HG02885 (cell line): ENCODE measurements around the gene RNF34.

Source experiments
- ATAC-seq: cut with Tn5 transposase; IDR thresholded peaks from one replicate; pipeline ENCODE4 v1.9.1; 2021; ENCODE audit warnings: mild to moderate bottlenecking; ENCODE audit not compliant: unreplicated experiment, poor library complexity

RNF34 gene

DNA sequence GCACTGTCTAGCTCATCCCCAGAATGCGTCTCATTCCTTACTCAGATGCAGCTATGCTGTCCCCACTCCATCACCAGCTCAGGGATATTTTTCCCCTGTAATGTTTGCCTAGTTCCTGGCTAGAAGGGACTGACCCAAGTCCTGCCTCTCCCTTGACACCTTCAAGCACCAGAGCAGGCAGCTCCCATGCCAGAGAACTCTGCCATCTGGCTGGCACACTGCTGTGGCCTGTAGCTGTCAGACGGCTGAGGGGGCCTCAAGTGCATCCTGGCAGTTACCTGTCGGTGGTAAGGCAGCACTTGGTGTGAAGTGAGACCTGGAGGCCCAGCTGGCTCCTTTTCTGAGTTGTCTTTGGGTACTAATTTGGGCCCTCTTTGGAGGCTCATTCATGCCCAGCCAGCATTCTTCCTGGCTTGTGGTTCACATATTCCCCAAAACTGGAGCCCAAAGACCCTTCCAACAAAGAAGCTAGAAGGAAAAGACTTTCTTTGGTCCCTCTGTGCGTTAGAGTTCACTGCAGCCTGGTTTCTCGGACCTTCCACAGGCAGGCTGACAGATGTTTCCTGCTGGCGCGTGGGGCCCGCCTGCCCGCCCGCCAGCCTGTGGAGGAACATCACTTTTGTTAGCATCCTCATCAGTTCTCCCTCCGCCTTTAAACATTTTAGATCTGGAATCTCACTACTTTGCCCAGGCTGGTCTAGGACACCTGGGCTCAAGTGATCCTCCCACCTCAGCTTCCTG is 33.0 kb downstream of the RNF34 start:
- no peak for ATAC-seq

GRCh38 chr12:121436706-121437105 is 36.8 kb downstream of the RNF34 start:
- ATAC-seq: no peak

GRCh38 chr12:121438905-121439304 is 39.0 kb downstream of the RNF34 start:
- ATAC-seq: no peak

DNA sequence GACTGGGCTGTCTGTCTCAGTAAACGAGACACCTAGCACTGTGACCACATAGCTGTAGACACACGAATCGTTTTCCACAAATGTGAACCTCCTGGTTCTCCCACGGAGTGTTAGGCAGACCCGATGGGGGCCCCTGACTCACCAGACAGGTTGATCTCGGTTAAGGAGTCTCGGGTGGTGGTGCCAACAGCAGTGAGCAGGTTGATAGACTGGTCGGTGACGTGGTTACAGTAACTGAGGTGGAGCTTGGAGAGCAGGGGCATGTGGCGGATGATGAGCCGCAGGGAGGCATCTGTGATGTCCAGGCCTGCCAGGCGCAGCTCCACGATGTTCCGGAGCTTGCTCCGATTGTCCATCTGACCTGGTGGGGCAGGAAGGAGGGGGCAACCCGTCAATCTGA is 39.8 kb downstream of the RNF34 start:
- ATAC-seq: no peak

DNA sequence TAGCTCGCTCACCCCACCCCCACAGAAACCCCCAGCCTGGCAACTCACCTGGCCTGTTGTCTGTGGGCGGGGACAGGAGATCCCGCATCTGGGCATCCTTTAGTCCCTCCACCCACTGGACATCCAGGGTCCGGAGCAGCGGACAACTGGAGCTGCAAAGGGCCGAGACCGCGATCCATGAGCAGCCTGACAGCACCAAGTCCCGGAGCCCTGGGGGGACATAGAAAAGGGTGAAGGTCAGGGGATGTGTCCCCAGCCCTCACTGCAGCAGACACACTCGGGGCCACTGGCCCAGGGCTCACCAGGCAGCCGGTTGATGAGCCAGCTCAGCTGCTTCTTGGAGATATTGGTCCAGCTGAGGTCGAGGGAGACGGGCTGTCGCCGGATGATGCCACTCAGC is 40.9 kb downstream of the RNF34 start:
- no peak for ATAC-seq

- no peak for ATAC-seq
Observed at GRCh38 chr12:121441555-121441954, 41.6 kb downstream of the RNF34 start.

DNA sequence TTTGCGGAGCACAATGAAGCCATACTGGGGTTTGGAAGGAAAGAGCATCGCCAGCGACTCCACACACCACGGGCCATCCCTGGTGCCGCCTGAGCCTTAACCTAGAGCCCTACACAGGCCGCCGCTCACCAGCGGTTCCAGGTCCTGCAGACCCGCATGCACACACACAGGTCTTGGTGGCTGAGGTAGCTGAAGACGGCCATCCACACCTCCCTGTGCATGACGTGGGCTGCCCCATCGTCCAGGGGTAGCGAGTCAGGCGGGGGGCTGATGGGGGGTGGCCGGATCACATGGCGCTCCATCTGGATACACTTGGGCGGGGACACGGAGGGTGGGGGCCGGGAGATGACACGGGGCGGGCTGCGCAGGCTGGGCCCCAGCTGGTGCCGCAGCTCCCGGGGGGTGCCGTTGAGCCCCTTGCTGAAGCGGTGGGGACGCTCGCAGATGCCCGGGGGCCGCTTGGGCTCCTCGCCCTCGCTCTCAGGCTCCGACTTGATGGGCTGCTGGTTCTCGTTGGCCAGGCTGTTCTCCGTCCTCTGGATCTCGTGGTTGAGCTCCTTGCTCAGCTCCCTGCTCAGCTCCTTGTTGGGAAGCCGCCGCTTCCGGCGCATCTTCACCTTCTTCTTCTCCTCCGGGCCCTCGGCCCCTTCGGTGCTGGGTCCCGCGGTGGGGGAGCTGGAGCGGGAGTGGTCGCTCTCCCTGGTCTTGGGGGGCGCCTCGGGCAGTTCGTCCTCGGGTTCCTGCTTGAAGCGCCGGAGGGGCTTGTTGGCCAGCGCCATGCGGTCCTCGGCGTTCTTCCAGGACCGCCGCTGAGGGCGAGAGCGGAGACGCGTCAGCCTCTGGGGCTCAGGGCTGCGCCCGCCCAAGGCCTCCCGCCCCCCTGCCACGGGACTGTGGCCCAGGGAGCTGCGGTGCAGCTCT is 42.4 kb downstream of the RNF34 start:
- no peak for ATAC-seq

GRCh38 chr12:121443193-121443870 is 43.4 kb downstream of the RNF34 start:
- no peak for ATAC-seq

GRCh38 chr12:121443911-121444841 is 44.3 kb downstream of the RNF34 start:
- ATAC-seq: no peak

DNA sequence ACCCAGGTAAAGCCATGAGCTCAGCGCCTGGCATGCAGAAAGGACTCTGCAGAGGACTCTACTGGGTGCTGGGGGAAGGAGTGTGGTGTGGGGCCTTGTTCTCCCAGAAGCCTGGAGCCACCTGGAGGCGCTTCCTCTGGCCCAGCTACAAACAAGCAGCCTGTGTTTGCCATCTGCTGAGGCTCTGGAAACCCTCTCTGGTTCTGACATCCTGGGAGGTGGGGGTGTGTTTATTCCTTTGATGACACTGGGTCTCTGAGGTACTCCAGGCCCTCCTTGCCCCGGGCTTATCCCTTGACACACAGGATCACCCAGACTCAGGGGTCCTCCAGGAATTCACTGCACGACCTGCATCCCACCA is 44.9 kb downstream of the RNF34 start:
- no peak for ATAC-seq

DNA sequence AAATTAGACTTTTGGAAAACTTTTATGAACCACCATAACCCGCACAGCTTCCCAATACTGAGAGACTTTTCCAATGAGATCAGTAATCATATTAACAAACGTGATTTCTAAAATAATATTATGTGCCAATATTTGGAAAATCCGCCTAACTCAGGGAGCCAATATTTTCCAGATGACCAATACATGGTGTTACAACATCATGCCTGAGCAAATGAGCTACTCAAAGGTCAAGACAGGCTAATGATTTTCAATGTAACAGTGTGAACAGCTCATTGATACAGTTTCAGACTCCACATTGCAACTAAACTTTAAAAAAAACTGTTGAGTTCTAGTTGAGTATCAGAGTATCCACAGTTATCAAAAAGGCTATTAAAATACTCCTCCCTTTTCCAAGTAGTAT is 46.8 kb downstream of the RNF34 start:
- ATAC-seq: no peak

DNA sequence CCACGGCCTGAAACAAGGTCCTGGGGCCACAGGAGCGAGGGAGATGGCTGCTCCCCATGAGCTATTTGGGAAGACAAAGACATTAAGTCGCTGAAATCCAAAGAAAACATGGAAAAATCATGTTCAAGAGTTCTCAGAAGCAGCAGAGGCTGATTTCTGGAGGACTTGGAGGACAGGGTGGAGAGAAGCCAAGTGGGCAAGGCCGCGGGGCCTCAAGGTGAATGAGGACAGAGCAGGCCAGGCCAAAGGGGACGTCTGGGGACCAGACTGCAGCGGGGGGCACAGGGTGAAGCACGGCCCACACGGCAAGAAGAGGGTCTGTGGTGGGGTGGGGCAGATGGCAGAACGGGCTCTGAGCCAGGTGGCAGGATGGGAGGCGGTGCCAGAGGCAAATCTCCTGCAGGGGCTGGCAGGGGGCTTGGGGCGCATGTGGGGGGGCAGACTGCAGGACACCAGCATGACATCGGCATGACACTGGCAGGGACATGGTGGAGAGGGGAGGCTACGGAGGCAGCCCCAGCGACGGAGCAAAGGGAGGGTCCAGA is 48.9 kb downstream of the RNF34 start:
- no peak for ATAC-seq

GRCh38 chr12:121451961-121452339 is 52.0 kb downstream of the RNF34 start:
- ATAC-seq: no peak

- no peak for ATAC-seq
Observed at GRCh38 chr12:121452340-121452984, 52.5 kb downstream of the RNF34 start.

GRCh38 chr12:121452985-121453360 is 53.1 kb downstream of the RNF34 start:
- ATAC-seq: no peak

- ATAC-seq: no peak
Observed at GRCh38 chr12:121453629-121454028, 53.7 kb downstream of the RNF34 start.

- ATAC-seq: no peak
Observed at GRCh38 chr12:121454921-121455320, 55.0 kb downstream of the RNF34 start.

DNA sequence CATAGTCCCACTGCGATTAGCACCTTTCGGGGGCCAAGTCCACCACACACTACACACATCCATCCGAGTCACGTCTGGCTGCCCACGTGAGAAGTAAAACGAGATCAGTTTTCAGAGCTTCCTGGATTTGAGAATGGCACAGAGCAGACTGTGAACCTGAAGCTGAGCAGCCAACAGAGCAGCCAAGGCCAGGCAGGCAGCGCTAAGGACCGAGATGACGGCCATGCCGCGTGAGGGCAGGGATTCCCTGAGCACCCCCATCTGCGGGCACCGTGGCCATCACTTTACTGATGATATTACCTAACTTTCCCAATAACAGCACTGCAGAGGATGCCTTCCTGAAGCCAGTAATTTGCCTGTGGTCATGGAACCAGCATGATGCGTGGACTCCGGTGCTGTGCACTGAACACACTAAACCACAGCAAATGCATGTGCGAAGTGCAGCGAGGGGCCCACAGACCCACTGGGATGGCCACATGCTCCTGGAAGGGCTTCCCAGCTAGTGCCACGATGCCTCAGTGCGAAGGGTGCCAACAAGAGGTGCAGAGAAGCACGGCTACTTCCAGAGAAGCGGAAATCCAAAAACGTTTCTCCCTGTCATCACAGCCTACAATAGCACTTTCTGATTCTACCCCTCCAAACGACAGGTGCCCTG is 56.0 kb downstream of the RNF34 start:
- no peak for ATAC-seq

DNA sequence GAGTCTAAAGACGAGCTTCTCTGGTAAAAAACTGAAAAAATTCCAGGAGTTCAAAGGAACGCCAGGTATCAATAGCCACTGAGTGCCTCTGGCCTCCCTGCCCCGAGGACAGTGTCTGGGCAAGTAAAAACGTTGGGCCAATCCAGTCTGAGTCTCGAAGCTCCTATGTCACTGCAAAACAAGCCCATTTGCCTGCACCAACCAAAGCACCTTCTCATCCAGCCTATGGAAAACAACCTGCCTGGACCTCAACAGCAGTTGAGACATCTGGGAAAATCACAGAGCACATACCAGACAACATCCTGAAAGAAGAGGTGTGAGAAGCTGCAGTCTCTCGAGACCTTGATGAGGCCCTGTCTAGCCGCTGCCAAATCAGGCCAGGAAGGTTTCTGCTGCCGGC is 56.6 kb downstream of the RNF34 start:
- no peak for ATAC-seq
